GM18909 (cell line): ENCODE data around the gene RBFOX1.

Experiments
- ATAC-seq: cut with Tn5 transposase; IDR thresholded peaks from one replicate; pipeline ENCODE4 v1.9.1; 2021; ENCODE audit warnings: mild to moderate bottlenecking; ENCODE audit not compliant: unreplicated experiment, poor library complexity

The RBFOX1 gene

DNA sequence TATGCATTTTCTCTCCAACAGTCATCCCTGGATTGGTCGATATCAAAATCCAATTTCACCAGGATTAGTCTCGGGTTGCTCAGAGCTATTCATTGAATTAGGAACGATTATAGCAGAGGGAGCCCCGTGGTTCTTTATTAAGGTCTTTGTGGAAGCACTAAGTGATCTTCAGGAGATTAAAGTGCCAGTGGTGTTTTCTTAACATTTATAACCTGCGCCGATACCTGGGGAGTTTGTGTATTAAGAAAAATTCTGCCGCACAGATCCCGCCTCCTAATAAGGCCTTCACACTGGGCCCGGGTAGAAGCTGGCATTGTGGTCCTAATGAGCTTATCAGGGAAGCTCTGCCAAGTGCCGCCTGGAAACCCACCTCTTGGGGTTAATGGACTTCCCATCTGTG is 238.7 kb downstream of the RBFOX1 start:
- ATAC-seq = no peak

- no peak for ATAC-seq
Observed at GRCh38 chr16:7577588-7577987, 244.9 kb downstream of the RBFOX1 start.

GRCh38 chr16:7579454-7579853 is 246.8 kb downstream of the RBFOX1 start:
- no peak for ATAC-seq

DNA sequence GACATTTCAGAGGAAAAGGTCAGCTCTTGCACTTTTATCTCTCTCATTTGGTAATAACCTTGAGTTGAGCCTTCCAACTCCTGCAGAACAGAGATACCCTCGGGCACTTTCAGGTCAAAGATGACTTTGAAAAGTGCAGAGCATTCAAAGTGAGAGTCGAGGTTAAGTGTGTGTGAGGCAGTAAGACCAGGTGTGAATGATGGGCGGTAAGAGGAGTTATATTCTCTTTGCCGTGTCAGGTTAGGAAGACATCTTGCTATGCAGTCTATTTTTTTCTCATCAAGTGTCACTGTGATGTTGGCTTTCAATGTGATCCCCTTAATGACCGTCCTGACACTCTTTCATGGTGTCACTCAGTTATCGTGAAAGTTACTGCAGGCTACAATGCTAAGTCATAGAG is 248.5 kb downstream of the RBFOX1 start:
- ATAC-seq = no peak

DNA sequence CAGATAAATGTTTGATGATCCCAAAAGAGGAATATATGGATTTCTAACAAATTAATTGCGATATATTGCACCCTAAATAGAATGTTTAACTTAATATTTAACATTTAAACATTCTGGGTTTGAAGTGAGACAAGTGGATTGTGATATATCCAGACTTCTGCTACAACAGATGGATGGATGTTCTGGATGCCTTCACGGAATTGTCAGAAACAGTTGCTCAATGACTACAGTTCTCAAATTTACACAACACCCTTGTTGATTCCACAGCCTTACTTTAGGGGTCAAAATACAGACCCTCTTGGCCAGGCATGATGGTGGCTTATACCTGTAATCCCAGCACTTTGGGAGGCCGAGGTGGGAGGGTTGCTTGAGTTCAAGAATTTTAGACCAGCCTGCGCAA is 250.8 kb downstream of the RBFOX1 start:
- no peak for ATAC-seq

GRCh38 chr16:7584561-7584960 is 251.9 kb downstream of the RBFOX1 start:
- ATAC-seq = no peak

- ATAC-seq = no peak
Observed at GRCh38 chr16:7585705-7586104, 253.1 kb downstream of the RBFOX1 start.

- ATAC-seq = no peak
Observed at GRCh38 chr16:7590934-7591333, 258.3 kb downstream of the RBFOX1 start.

- ATAC-seq = no peak
Observed at GRCh38 chr16:7596308-7596707, 263.7 kb downstream of the RBFOX1 start.

GRCh38 chr16:7597677-7598076 is 265.0 kb downstream of the RBFOX1 start:
- no peak for ATAC-seq

GRCh38 chr16:7601100-7601499 is 268.5 kb downstream of the RBFOX1 start:
- no peak for ATAC-seq

- ATAC-seq = no peak
Observed at GRCh38 chr16:7602291-7602950, 269.8 kb downstream of the RBFOX1 start.

DNA sequence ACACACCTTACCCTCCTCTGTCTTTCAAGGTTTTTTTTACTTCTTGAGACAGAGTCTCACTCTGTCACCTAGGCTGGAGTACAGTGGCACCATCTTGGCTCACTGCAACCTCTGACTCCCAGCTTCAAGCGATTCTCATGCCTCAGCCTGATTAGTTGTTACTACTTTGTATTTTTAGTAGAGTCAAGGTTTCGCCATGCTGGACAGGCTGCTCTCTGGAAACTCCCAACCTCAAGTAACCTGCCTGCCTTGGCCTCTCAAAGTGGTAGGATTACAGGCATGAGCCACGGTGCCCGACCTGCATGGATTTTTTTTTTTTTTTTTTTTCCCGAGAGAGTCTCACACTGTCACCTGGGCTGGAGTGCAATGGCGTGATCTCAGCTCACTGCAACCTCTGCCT is 273.2 kb downstream of the RBFOX1 start:
- ATAC-seq = no peak

DNA sequence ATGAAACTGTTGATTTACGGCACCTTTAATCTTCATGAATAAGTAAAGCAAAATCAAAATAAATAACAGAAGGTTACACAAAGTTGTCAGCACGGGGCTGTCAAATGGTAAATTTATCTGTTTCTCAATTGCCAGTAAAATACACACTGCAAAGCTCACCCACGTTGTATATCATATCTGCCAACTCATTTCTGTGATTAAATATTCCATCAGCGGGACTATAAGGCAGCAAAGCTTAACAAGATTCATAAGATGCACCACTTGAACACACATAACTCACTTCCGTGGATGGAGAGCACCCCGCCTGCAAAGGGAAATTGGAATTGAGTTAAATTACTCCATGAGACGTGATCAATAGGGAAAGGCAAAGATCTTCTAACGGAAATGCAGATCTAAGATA is 280.0 kb downstream of the RBFOX1 start:
- no peak for ATAC-seq

DNA sequence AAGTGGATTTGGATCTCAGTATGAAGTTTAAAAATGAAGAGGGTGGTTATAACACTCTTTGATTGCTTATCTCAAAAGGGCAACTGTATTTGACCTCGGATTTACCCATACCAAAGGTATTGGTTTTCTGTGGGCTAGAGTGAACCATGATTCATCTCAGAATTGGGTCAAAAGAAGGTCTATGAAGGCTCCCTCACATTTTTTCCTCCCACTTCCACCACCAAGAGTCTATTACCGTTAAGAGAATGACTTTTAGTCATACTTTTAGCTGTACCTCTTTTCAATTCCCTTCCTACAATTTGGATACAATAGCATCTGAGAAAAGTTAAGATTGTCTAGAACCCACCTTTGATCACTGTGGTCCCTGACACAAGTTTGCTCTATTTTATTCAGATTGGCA is 280.9 kb downstream of the RBFOX1 start:
- ATAC-seq = no peak

DNA sequence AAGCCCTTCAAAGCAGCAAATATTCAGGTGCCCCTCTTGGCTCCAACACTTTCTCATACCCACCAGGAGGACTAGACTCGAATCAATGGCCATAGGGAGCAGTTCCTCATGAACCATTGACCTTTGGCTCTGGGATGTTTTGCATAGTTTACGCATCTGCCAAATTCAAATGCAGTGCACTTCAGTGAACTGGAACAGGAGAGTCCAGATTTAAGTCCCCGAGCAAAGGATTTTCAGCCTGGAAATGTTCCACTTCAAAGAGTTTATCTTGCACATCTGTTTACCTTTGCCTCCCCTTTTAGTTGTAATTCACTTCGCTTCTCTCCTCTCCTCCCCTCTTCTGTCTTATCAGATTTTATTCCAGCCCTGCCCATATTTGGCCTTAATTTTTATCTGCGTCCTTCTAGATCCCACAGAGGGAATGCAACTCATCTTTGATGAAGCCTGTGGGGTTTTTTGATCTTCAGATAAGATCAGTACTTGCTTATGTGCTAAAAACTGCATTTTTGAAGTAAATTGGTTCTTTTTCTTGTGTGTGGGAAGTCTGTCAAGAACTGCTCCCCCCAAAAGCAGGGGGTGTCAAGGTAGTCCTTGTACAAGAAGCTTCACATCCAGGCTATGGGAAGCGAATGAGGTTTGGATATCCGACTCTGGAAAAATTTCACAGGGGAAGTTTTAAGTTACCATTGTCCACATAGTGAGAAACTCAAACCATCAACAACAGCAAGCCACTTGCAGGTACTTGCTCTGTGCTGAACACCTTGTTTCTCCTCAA is 281.6 kb downstream of the RBFOX1 start:
- no peak for ATAC-seq

DNA sequence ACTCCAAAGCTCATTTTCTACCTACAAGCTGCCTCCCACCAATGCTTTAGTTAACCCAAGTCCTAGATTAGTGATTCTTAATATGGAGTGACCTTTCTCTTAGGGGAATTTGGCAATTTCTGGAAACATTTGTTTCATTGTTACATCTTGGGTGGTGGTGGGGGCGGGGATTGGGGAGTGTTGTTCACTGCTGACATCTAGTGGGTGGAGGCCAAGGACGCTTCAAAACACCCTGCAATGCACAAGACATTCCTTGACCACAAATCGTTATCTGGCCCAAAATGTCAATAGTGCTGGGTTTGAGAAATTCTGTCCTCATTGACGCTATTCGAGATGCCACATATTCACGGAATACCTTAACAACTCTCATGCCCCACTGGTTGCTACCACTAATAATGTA is 282.9 kb downstream of the RBFOX1 start:
- no peak for ATAC-seq

DNA sequence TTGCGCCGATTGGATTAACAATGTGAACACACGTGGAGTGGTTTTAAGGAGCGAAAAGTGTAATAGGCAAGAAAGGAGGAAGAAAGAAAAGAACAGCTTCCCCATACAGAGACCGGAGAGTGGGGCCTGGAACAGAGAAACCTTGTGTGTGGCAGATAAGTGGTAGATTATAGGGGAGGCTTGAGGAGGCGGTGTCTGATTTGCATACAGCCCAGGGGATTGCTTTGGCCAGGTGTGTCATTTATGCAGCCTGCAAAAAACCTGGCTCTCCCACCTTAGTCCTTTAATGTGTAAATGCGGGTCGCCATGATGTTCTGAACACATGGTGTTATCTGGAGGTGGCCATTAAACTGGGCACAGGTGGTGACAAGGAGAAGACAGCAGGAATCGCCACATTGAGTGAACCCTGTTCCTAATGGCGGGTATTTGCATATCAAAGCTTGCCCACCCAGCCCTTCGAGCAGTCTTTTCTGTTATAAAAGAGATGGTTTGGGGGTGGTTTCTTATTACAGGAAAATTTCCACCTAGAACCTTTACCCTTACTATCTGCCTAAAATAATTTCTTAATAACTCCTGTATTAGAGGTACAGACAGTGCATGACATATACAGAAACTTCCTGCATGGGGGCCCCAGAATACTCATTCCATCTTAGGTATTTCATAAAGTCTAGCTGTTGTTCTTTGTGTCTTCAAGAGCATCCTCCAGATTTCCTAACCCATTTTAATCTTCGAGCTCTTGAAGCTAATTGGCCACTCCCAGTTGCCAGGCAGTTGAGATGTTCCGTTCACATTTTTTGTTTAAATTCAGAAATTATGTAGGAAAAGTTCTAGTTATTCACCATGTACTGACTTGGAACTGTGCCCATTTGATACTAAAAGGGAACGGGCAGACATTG is 292.5 kb downstream of the RBFOX1 start:
- no peak for ATAC-seq

GRCh38 chr16:7628981-7629380 is 296.3 kb downstream of the RBFOX1 start:
- no peak for ATAC-seq

DNA sequence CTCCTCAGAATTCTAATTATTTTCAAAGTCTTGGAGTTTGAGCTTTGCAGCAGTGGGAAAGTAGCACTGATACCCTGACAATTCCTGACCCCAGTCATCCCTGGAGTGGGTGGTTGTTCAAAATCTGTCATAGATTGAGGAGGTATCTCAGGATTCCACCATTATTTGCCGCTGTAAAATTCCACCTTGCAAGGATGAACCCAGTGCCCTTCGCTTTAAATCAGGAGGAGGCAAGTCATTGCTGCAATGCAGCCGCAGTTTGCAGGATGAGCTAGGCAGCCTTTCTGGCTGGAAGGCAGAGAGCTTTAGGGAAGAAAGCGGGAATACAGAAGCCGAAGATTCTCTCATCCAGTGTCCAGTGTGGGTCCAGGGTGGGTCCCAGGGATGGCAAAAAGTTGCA is 296.9 kb downstream of the RBFOX1 start:
- no peak for ATAC-seq

GRCh38 chr16:7637446-7637845 is 304.8 kb downstream of the RBFOX1 start:
- no peak for ATAC-seq
